Left lung (tissue), 10 donors: ENCODE measurements around the gene ACTN4. TPM values are rescaled to one million over a fixed set of nuclear protein-coding genes. Genes with fewer than 3 reads are reported as not detected.

ENCODE experiments used
- ATAC-seq: fragments of 200-7000 bp; cut with Tn5 transposase; one replicate; pipeline ENCODE4 v1.9.1; 2020; ENCODE audit warnings: moderate library complexity
- DNase-seq, 4 donors: peaks; one replicate each; pipeline ENCODE4 v3.0.0-alpha.2; 2013 to 2020
- H3K27ac ChIP-seq, 2 donors: fragments of 200-600 bp; sonication (generic) in 1 of 2; one replicate each; pipeline versions ENCODE4 v1.5.0 to v1.8.0; 2020 to 2021
- H3K27me3 ChIP-seq, 2 donors: fragments of 200-600 bp; sonication (generic) in 1 of 2; one replicate each; pipeline versions ENCODE4 v1.5.0 to v1.8.0; 2020 to 2021
- H3K36me3 ChIP-seq, 2 donors: fragments of 200-600 bp; sonication (generic) in 1 of 2; one replicate each; pipeline versions ENCODE4 v1.5.0 to v1.8.0; 2020 to 2021
- H3K4me1 ChIP-seq, 2 donors: fragments of 200-600 bp; one replicate each; pipeline ENCODE4 v1.8.0; 2021
- H3K4me3 ChIP-seq, 2 donors: fragments of 200-600 bp; sonication (generic) in 1 of 2; one replicate each; pipeline versions ENCODE4 v1.5.0 to v1.8.0; 2020 to 2021; ENCODE audit warnings: mild to moderate bottlenecking in 1 of 2
- H3K9me3 ChIP-seq, 2 donors: fragments of 200-600 bp; sonication (generic) in 1 of 2; one replicate each; pipeline versions ENCODE4 v1.5.0 to v1.8.0; 2020 to 2021
- intact Hi-C, 2 donors: fragments of 100-400 bp; cut with DNase I; formaldehyde crosslinking; loops; one replicate each; pipeline versions ENCODE4 v1.11.2 to v1.14.2; 2022
- polyA plus RNA-seq, 6 donors: library from polyadenylated mRNA; unstranded; fragments of 120-200 nt; gene quantifications; one replicate each; pipeline ENCODE4 v1.2.1, GENCODE V29; 2013; ENCODE audit not compliant: insufficient read length in 6 of 6
- total RNA-seq, 2 donors: library from RNA; stranded (reverse); fragmentation: NEBNext Ultra II Directional; extraction: Animal tissue kit (Norgen Biotek cat#: 25700); gene quantifications; one replicate each; pipeline ENCODE4 v1.2.1, GENCODE V29; 2021
- TF ChIP-seq, protein P1 (sequence below), 2 donors: fragments of 200-600 bp; sonication (generic) in 1 of 2; IDR thresholded peaks; one replicate each; pipeline versions ENCODE4 v1.5.0 to v1.8.0; 2021; ENCODE audit warnings: antibody characterized with exemption in 2 of 2
- donor health status: DM: no; HTN: yes; CAD: no.
- donor health status: DM: no; HTN: no; CAD: no.

ACTN4 gene
- total and polyA plus RNA-seq, 8 donors, result 373 to 647 (median 402) TPM

DNA sequence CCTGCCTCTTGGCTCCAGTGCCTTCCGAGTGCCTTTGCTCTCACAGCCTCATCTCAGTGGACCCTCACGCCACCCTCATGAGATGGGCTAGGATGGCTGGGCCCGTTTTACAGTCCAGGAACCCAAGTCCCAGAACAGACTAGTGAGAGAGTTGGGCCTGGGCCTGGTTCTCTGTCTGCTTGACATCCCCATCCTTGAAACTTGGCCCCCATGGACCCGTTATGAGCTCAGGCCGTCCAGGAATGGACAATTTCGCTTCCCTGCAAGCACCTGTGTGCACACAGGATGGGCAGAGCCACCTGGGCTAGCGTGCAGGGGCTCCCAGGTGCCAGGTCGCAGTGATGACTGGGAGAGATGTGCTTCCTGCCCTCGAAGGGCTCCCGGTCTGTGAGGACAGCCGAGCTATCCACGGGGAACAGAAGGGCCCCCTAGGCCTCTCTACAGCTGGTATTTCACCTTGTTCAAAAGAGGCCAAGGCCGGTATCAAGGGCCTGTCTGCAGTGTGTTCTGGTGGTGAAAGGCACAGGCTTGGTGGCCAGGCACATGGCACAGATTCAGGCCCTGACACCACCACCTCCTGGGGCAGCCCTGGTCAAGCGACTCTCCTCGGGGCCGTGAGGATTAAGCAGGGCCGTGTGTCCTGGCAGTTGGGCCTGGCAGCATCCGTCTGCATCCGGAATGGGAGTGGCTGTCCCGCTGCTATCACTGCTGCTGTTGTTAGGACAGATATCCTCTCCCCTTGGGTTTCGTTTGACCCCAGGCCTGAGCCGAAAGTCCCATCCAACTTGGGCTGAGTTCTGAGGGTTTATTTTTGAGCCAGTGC is 58.0 kb downstream of the ACTN4 start:
- DNase-seq, result no peak
- Histone ChIP-seq H3K27ac (peak overlapping the region; percentile 51 to 53), H3K27me3 (no peaks in the 10 kb centered on the region), H3K4me1 (peaks cover 0 to 54% of the 10 kb centered on the region in 2 donors), H3K36me3 (peaks cover 0 to 100% of the 10 kb centered on the region in 2 donors), H3K9me3 (no peaks in the 10 kb centered on the region), H3K4me3 (no peak overlapping the region)
- no peak for ATAC-seq
- intact Hi-C loops, result loop anchor here in 1 of 2 donors (10.0 kb wide), 1 partner anchor 61 kb away; the partner anchor contains the start of gene ACTN4
- TF ChIP-seq, protein P1, sequence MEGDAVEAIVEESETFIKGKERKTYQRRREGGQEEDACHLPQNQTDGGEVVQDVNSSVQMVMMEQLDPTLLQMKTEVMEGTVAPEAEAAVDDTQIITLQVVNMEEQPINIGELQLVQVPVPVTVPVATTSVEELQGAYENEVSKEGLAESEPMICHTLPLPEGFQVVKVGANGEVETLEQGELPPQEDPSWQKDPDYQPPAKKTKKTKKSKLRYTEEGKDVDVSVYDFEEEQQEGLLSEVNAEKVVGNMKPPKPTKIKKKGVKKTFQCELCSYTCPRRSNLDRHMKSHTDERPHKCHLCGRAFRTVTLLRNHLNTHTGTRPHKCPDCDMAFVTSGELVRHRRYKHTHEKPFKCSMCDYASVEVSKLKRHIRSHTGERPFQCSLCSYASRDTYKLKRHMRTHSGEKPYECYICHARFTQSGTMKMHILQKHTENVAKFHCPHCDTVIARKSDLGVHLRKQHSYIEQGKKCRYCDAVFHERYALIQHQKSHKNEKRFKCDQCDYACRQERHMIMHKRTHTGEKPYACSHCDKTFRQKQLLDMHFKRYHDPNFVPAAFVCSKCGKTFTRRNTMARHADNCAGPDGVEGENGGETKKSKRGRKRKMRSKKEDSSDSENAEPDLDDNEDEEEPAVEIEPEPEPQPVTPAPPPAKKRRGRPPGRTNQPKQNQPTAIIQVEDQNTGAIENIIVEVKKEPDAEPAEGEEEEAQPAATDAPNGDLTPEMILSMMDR (IDR thresholded peaks at IDR 0.05), result no peak

DNA sequence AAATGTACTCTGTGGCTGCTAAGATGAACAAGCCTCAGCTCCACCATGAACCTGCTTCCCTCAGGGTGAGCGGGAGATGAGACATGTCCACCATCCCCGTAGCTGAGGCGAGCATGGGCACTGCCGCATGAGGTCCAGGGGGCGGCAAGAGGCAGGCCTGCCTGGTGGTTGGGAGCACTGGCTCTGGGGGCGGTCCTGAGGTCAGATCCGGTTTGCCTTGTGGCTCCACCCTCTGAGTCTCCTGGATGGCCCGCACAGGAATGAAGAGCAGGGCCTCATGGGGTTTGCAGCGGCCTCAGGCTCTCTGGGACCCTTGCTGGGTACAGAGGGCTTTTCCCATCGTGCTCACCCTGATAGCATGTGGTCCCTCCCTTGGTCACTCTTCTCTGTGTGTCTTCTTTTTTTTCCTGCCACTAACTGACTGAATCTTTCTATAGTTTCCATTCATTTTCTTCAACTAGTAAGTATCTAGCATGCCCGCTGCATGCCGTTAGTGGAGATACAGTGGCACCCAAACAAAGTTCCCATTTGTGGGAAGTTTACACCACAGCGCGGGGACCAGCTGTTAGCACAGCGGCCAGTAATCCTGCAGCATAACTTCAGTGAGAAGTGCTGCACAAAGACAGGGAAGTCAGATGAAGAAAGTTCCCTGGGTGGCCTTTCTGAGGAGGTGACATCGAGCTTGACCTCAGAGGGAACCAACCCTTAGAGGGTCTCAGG is 59.5 kb downstream of the ACTN4 start:
- ATAC-seq (no peak), DNase-seq (no peak)
- Histone ChIP-seq H3K4me3 (no peak overlapping the region), H3K9me3 (no peaks in the 10 kb centered on the region), H3K27ac (peak overlapping the region; percentile 20 to 51), H3K27me3 (no peaks in the 10 kb centered on the region), H3K36me3 (peaks cover 0 to 100% of the 10 kb centered on the region in 2 donors), H3K4me1 (peaks cover 7 to 58% of the 10 kb centered on the region in 2 donors)
- TF ChIP-seq, protein P1 (IDR thresholded peaks at IDR 0.05), result no peak
- intact Hi-C loops, result loop anchor here in 1 of 2 donors (10.0 kb wide), 1 partner anchor 62 kb away; the partner anchor contains the start of gene ACTN4

DNA sequence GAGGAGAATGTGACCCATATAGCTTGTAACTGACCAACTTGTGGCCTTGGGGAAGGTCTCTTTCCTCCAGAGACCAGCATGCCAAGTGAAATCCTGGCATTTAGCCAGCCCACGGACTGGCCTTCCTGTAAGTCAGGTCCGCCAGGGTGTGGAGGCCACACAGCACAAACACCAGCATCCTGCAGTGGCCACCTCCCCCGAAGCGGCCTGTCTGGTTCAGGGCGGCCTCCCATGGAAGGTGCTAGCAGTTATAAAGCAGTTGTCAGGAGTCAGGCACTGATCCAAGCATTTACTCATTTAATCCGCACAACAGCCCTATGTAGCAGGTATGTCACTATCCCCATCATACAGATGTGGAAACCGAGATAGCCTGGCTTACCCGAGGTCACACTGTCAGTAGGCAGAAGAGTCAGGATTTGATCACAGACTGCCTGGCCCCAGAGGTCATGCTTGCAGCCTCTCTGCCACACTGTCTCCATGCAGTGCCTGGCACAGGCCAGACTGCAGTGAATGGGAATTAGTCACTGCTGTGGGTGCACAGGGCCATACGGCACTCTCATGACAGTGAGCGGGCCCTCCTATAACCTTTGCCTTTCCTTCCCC is 60.2 kb downstream of the ACTN4 start:
- H3K36me3 ChIP-seq, result peaks cover 0 to 100% of the 10 kb centered on the region in 2 donors
- TF ChIP-seq, protein P1 (IDR thresholded peaks at IDR 0.05), result no peak
- H3K4me1 ChIP-seq, result peaks cover 8 to 59% of the 10 kb centered on the region in 2 donors
- DNase-seq (no peak), ATAC-seq (peak; percentile 31)
- intact Hi-C loops, result loop anchor here in 1 of 2 donors (10.0 kb wide), 1 partner anchor 63 kb away; the partner anchor contains the start of gene ACTN4
- H3K9me3 ChIP-seq, result no peaks in the 10 kb centered on the region
- no peaks in the 10 kb centered on the region for H3K27me3 ChIP-seq
- H3K4me3 ChIP-seq, result no peak overlapping the region
- H3K27ac ChIP-seq, result peak overlapping the region; percentile 44 to 51

DNA sequence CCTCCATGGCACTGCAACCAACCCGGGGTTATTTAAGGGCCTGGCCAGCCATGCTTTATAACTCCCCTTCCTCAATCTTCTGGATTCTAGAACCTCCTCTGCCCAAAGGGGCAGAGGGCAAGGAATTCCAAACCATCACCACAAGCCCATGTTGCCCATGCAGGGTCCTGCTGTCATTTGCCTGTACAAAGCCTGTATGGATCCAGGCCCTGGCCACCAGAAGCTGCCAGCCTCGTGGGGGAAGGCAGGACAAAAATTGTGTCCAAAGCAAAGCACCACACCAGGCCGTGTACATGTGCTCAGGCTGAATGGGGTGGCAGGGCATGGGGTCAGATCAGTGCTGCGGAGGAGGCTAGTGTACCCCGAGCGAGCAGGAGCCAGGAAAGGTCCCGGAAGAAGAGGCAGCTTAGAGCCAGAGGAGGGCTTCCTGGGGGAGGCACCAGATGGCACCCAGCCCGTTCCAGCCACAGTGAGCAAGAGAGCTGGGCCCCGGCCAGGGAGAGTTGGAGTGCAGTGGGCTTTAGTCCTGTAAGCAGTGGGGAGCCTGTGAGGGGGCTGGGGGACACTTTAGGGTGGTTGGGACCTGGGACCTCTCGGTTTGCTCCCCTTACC is 61.1 kb downstream of the ACTN4 start:
- Histone ChIP-seq H3K9me3 (no peaks in the 10 kb centered on the region), H3K36me3 (peaks cover 0 to 100% of the 10 kb centered on the region in 2 donors), H3K27me3 (no peaks in the 10 kb centered on the region), H3K4me1 (peaks cover 11 to 56% of the 10 kb centered on the region in 2 donors), H3K4me3 (no peak overlapping the region), H3K27ac (peak overlapping the region; percentile 23 to 51)
- DNase-seq (no peak), ATAC-seq (no peak)
- intact Hi-C loops, result loop anchor here in 1 of 2 donors (10.0 kb wide), 1 partner anchor 64 kb away; the partner anchor contains the start of gene ACTN4
- TF ChIP-seq, protein P1 (IDR thresholded peaks at IDR 0.05), result no peak
